ENCODE results near the gene PDCD1LG2. TPM values are rescaled to one million over a fixed set of nuclear protein-coding genes. Genes with fewer than 3 reads are reported as not detected.

Gene PDCD1LG2
- polyA plus RNA-seq, 1 of the 3 experiments (the other 2 are of a cell fraction), result 11.1 TPM

- Histone ChIP-seq H3K27ac (ENCODE audit: low read depth in 2 of 2, low read length in 1 of 2) (no peak overlapping the region), H3K4me2 (no peak overlapping the region), H2AFZ (ENCODE audit: low read depth) (no peak overlapping the region), H3K9ac (no peak overlapping the region), H3K79me2 (ENCODE audit: insufficient read depth) (no peaks in the 10 kb centered on the region), H3K9me2 (no peaks in the 10 kb centered on the region), H3F3A (replicated peaks; ENCODE audit: insufficient read depth) (peaks cover 13% of the 10 kb centered on the region), H4K20me1 (ENCODE audit: insufficient read depth) (no peaks in the 10 kb centered on the region), H3K27me3 (ENCODE audit: insufficient read depth) (no peaks in the 10 kb centered on the region), H3K4me3 (ENCODE audit: low read depth in 2 of 2, low read length in 1 of 2) (no peak overlapping the region), H3K4me1 (ENCODE audit: control insufficient read depth in 1 of 2, insufficient read depth in 2 of 2, low read depth in 1 of 2, low read length in 1 of 2) (peaks cover 0 to 4% of the 10 kb centered on the region in 2 experiments; a peak in 1 of 4 replicates), H3K36me3 (replicated peaks in 1 of 2; ENCODE audit: control insufficient read depth in 1 of 2, insufficient read depth in 2 of 2, low read length in 1 of 2) (peaks cover 0 to 17% of the 10 kb centered on the region in 2 experiments), H3K9me3 (no peaks in the 10 kb centered on the region)
- ChIA-PET POLR2A (no interaction called here), CTCF (interaction anchor here (1.6 kb wide), 1 partner anchor 16 kb away, joined by 12 read pairs; no protein-coding TSS in a partner anchor)
- no peak for DNase-seq
- 98% methylated on average over 6 of the region's 6 CpGs for WGBS (ENCODE audit: low lambda C conversion rate)
- no peak for TF ChIP-seq FOSL2 (IDR thresholded peaks at IDR 0.05; ENCODE audit: borderline replicate concordance, low read depth)
- no peak for TF ChIP-seq SIN3A (IDR thresholded peaks at IDR 0.05; ENCODE audit: borderline replicate concordance, low read depth, low read length)
- no peak for TF ChIP-seq TAF1 (IDR thresholded peaks at IDR 0.05; ENCODE audit: borderline replicate concordance, low read depth, low read length)
- no peak for TF ChIP-seq NRF1 (IDR thresholded peaks at IDR 0.05; ENCODE audit: low read depth, low read length)
- TF ChIP-seq FOXM1 (IDR thresholded peaks at IDR 0.05; ENCODE audit: low read depth), result no peak
- TF ChIP-seq MAX (IDR thresholded peaks at IDR 0.05; ENCODE audit: low read depth), result no peak
- TF ChIP-seq TCF12 (IDR thresholded peaks at IDR 0.05), result no peak
- TF ChIP-seq RFX5 (IDR thresholded peaks at IDR 0.05; ENCODE audit: low read length), result no peak
These were observed 63.8 kb downstream of the PDCD1LG2 start for GRCh38 chr9:5574097-5574496.

- Histone ChIP-seq H4K20me1 (ENCODE audit: insufficient read depth) (no peaks in the 10 kb centered on the region), H3K79me2 (ENCODE audit: insufficient read depth) (no peaks in the 10 kb centered on the region), H3K9ac (no peak overlapping the region), H3K36me3 (replicated peaks in 1 of 2; ENCODE audit: control insufficient read depth in 1 of 2, insufficient read depth in 2 of 2, low read length in 1 of 2) (peaks cover 0 to 17% of the 10 kb centered on the region in 2 experiments), H3K9me3 (no peaks in the 10 kb centered on the region), H3K4me2 (no peak overlapping the region), H3K27me3 (ENCODE audit: insufficient read depth) (no peaks in the 10 kb centered on the region), H3K4me3 (ENCODE audit: low read depth in 2 of 2, low read length in 1 of 2) (no peak overlapping the region), H3K27ac (ENCODE audit: low read depth in 2 of 2, low read length in 1 of 2) (no peak overlapping the region), H2AFZ (ENCODE audit: low read depth) (no peak overlapping the region), H3K9me2 (no peaks in the 10 kb centered on the region), H3F3A (replicated peaks; ENCODE audit: insufficient read depth) (peaks cover 13% of the 10 kb centered on the region), H3K4me1 (ENCODE audit: control insufficient read depth in 1 of 2, insufficient read depth in 2 of 2, low read depth in 1 of 2, low read length in 1 of 2) (peaks cover 0 to 4% of the 10 kb centered on the region in 2 experiments; a peak in 1 of 4 replicates)
- no peak for DNase-seq
- WGBS (ENCODE audit: low lambda C conversion rate), result 95% methylated on average over 2 of the region's 2 CpGs
- CTCF ChIA-PET, result interaction anchor here (1.6 kb wide), 1 partner anchor 15 kb away, joined by 12 read pairs; no protein-coding TSS in a partner anchor
- TF ChIP-seq GATA2 (CRISPR knock-in tag; IDR thresholded peaks at IDR 0.05) (no peak), RFX5 (IDR thresholded peaks at IDR 0.05; ENCODE audit: low read length) (no peak), TCF12 (IDR thresholded peaks at IDR 0.05) (no peak), SMC3 (IDR thresholded peaks at IDR 0.05; ENCODE audit: low read depth, low read length) (no peak), FOXJ3 (CRISPR knock-in tag; IDR thresholded peaks at IDR 0.05) (no peak), CTCF (IDR thresholded peaks at IDR 0.05) (0 out of 2 replicates have a peak, but pooled peaks have one; percentile 16)
- POLR2A ChIA-PET, result no interaction called here
These were observed 64.7 kb downstream of the PDCD1LG2 start for GRCh38 chr9:5575000-5575399.

Measured in SK-N-SH (cell line).